SU-DHL-6 (cell line): Measurements from ENCODE around the gene FETUB.

Source experiments
- EZH2phosphoT487 ChIP-seq: fragments of 200-600 bp; sonication (generic), shearing (Covaris generic); conservative IDR thresholded peaks from 2 replicates; pipeline ENCODE4 v1.6.1; 2018; ENCODE audit warnings: mild to moderate bottlenecking, antibody characterized with exemption, low read length, moderate library complexity, mixed read lengths
- TF ChIP-seq, protein P1 (sequence below): fragments of 200-600 bp; sonication (generic); IDR thresholded peaks from one replicate; pipeline ENCODE4 v1.5.1; 2017; ENCODE audit warnings: antibody characterized with exemption, mild to moderate bottlenecking, low read length, moderate library complexity; ENCODE audit not compliant: insufficient read depth, poor library complexity, severe bottlenecking

DNA sequence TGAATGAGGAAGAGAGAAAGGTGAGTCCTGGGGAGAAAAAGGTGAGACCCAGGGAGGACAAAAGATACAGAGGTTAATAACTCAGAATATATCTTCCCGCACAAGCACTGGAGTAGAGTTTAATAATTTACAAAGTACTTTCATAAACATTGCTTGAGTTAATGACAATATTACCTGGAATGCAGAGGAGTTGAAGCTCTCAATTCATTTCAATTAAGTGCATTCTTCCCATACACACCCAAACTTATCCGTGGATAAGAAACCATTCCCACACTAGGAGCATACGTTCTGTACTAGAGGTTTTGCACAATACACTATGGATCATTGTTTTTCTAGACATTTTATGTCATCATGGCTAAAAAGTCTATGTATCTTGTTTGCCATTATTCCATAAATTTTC, 53.6 kb downstream of the FETUB start:
- TF ChIP-seq, protein P1, sequence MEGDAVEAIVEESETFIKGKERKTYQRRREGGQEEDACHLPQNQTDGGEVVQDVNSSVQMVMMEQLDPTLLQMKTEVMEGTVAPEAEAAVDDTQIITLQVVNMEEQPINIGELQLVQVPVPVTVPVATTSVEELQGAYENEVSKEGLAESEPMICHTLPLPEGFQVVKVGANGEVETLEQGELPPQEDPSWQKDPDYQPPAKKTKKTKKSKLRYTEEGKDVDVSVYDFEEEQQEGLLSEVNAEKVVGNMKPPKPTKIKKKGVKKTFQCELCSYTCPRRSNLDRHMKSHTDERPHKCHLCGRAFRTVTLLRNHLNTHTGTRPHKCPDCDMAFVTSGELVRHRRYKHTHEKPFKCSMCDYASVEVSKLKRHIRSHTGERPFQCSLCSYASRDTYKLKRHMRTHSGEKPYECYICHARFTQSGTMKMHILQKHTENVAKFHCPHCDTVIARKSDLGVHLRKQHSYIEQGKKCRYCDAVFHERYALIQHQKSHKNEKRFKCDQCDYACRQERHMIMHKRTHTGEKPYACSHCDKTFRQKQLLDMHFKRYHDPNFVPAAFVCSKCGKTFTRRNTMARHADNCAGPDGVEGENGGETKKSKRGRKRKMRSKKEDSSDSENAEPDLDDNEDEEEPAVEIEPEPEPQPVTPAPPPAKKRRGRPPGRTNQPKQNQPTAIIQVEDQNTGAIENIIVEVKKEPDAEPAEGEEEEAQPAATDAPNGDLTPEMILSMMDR = no peak
- no peak for TF ChIP-seq EZH2phosphoT487
